ENCODE results near the gene PAMR1. TPM values are rescaled to one million over a fixed set of nuclear protein-coding genes. Genes with fewer than 3 reads are reported as not detected.

The PAMR1 gene
- total and polyA plus RNA-seq, 10 of the 15 experiments (the other 5 are each of a cell fraction or from before 2014, with no cell fraction given) = 0.04 TPM; not detected in 9

DNA sequence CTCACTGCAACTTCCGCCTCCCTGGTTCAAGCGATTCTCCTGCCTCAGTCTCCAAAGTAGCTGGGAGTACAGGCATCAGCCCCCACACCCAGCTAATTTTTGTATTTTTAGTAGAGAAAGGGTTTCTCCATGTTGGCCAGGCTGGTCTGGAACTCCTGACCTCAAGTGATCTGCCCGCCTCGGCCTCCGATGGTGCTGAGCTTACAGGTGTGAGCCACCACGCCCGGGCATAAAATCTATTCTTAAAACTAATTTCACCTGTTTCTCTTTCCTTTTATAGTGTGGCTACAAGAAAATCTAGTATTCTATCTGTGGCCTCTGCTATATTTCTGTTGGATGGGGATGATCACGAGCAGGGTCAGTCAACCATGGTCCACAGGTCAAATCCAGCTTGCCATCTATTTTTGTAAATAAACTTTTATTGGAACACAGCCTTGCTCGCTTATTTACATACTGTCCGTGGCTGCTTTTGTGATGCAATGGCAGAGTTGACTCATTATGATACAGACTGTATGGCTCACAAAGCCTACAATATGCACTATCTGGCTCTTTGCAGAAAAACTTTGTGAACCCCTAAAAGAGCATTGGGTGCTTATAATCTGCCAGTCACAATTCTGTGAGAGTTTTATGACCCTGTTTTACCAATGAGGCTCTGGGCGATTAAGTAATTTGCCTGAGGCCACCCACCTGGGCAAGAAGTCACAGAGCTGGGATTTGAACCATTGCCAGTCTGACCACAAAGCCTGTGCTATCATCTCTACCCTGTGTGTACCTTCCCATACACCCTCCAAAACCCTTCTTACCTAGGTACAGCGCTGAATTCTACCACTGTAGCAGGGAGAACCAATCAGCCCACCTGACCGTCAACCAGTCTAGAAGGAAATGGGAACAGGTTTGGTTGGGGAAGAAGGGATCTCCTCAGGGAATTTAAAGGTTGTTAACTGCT is 134.4 kb downstream of the PAMR1 start (continued):
- TF ChIP-seq CUX1 (IDR thresholded peaks at IDR 0.05; ENCODE audit: insufficient replicate concordance, low read depth, low read length) = no peak
- no peak for TF ChIP-seq BMI1 (IDR thresholded peaks at IDR 0.05; ENCODE audit: borderline replicate concordance)
- no peak for TF ChIP-seq SMAD5 (IDR thresholded peaks at IDR 0.05; ENCODE audit: low read depth)
- TF ChIP-seq ZSCAN29 (IDR thresholded peaks at IDR 0.05) = no peak
- TF ChIP-seq RAD21 (IDR thresholded peaks at IDR 0.05; ENCODE audit: insufficient read depth, low read depth, low read length) = peak; percentile 30
- TF ChIP-seq FOXK2 (IDR thresholded peaks at IDR 0.05) = peak; percentile 76
- peak; percentile 10; the same call in 1 of the 2 replicates for TF ChIP-seq RELB (IDR thresholded peaks at IDR 0.05; ENCODE audit: low read depth)
- TF ChIP-seq RELA (IDR thresholded peaks at IDR 0.05; ENCODE audit: borderline replicate concordance, partially characterized antibody) = no peak
- TF ChIP-seq ATF7 (IDR thresholded peaks at IDR 0.05; ENCODE audit: low read depth) = peak; percentile 84
- TF ChIP-seq, protein P1, sequence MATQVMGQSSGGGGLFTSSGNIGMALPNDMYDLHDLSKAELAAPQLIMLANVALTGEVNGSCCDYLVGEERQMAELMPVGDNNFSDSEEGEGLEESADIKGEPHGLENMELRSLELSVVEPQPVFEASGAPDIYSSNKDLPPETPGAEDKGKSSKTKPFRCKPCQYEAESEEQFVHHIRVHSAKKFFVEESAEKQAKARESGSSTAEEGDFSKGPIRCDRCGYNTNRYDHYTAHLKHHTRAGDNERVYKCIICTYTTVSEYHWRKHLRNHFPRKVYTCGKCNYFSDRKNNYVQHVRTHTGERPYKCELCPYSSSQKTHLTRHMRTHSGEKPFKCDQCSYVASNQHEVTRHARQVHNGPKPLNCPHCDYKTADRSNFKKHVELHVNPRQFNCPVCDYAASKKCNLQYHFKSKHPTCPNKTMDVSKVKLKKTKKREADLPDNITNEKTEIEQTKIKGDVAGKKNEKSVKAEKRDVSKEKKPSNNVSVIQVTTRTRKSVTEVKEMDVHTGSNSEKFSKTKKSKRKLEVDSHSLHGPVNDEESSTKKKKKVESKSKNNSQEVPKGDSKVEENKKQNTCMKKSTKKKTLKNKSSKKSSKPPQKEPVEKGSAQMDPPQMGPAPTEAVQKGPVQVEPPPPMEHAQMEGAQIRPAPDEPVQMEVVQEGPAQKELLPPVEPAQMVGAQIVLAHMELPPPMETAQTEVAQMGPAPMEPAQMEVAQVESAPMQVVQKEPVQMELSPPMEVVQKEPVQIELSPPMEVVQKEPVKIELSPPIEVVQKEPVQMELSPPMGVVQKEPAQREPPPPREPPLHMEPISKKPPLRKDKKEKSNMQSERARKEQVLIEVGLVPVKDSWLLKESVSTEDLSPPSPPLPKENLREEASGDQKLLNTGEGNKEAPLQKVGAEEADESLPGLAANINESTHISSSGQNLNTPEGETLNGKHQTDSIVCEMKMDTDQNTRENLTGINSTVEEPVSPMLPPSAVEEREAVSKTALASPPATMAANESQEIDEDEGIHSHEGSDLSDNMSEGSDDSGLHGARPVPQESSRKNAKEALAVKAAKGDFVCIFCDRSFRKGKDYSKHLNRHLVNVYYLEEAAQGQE (IDR thresholded peaks at IDR 0.05; ENCODE audit: low read depth, low read length) = no peak
- peak; percentile 85 for TF ChIP-seq IRF4 (IDR thresholded peaks at IDR 0.05; ENCODE audit: low read depth, low read length)
- peak; percentile 61 for TF ChIP-seq RAD51 (IDR thresholded peaks at IDR 0.05)
- no peak for TF ChIP-seq POLR2A (IDR thresholded peaks at IDR 0.05; ENCODE audit: low read depth, low read length)
- TF ChIP-seq HDAC2 (IDR thresholded peaks at IDR 0.05) = no peak
- TF ChIP-seq JUND (IDR thresholded peaks at IDR 0.05; ENCODE audit: low read depth, low read length) = peak; percentile 84
- no peak for TF ChIP-seq NFYA (IDR thresholded peaks at IDR 0.05; ENCODE audit: borderline replicate concordance, low read depth, low read length)
- no peak for TF ChIP-seq GATAD2B (conservative IDR thresholded peaks at IDR 0.05; ENCODE audit: low read depth)
- peak; percentile 78 for TF ChIP-seq RUNX3 (IDR thresholded peaks at IDR 0.05; ENCODE audit: low read length)
- TF ChIP-seq PKNOX1 (IDR thresholded peaks at IDR 0.05) = peak; percentile 79
- TF ChIP-seq IKZF1 (conservative IDR thresholded peaks at IDR 0.05) = peak; percentile 56
